PFSK-1 (cell line): Measurements from ENCODE around the gene SPECC1.

ENCODE experiments used
- POLR2AphosphoS5 ChIP-seq: IDR thresholded peaks from 2 replicates; pipeline ENCODE4 v1.6.1; 2012; ENCODE audit warnings: low read depth, mild to moderate bottlenecking, control low read depth, low read length, moderate library complexity
- SIN3A ChIP-seq: IDR thresholded peaks from 2 replicates; pipeline ENCODE4 v1.6.1; 2012; ENCODE audit warnings: mild to moderate bottlenecking, low read length, moderate library complexity, borderline replicate concordance; ENCODE audit not compliant: insufficient read depth
- TAF1 ChIP-seq: IDR thresholded peaks from 2 replicates; pipeline ENCODE4 v1.6.1; 2012; ENCODE audit warnings: low read length, control low read depth, borderline replicate concordance; ENCODE audit not compliant: insufficient read depth

DNA sequence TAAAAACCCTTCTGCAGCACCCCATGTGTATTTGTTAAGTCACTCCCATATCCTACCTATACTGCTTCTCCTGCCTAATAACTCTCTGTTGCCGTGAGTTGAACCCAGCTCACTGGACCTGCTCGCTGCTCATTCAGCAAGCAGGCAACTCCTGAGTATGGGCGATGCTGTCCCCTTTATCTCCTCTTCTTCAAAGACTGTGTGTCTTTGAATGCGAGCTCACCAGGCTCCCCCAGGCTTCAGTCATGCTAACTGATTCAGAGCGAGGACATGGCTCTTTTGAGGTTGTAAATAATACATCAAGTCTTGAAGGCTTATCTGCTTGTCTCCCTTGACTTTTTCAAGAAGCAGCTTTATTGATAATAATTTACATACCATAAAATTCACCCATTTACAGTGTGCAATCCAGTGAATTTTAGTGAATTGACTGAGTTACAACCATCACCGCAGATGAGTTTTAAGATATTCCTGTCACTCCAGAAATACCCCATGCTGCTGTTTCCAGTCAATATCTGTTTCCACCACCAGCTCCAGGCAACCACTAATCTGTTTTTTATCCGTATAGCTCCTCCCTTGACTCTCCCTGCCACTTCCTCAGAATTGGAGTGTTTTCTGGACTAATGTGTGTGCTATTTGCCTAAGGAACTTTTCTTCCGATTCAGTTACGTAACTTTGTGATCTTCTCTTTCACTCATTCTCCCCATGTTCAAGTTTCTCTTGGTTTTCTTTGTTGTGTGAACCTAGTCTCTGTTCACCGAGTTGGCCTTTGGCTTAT, 132.2 kb downstream of the SPECC1 start:
- no peak for TF ChIP-seq SIN3A
- TF ChIP-seq POLR2AphosphoS5 = no peak
- no peak for TF ChIP-seq TAF1
